ENCODE measurements around the gene PET100.

- no peak for TF ChIP-seq CTCF (IDR thresholded peaks at IDR 0.05)
- no peak for TF ChIP-seq POLR2A (IDR thresholded peaks at IDR 0.05)
- TF ChIP-seq EP300 (IDR thresholded peaks at IDR 0.05), result no peak
- TF ChIP-seq POLR2AphosphoS5 (IDR thresholded peaks at IDR 0.05), result no peak
Measured at GRCh38 chr19:7612282-7613274, 17.0 kb upstream of the PET100 start.

Measured in upper lobe of left lung (tissue), 4 donors.